Liver (tissue), 3 donors: ENCODE measurements around the gene UBL4B.

Source experiments
- ATF3 ChIP-seq: IDR thresholded peaks from 2 replicates; pipeline ENCODE4 v1.6.1; 2016; ENCODE audit warnings: antibody characterized with exemption
- CTCF ChIP-seq: fragments of 150-350 bp; IDR thresholded peaks from 2 replicates; pipeline ENCODE4 v1.5.1; 2017; ENCODE audit warnings: improper control_type of control experiment, low read depth, low read length; ENCODE audit not compliant: missing input control
- FOXA2 ChIP-seq: IDR thresholded peaks from 2 replicates; pipeline ENCODE4 v1.6.1; 2016; ENCODE audit warnings: antibody characterized with exemption
- GABPA ChIP-seq, 2 donors: IDR thresholded peaks in 1 of 2; conservative IDR thresholded peaks in 1 of 2; 2 replicates each; pipeline ENCODE4 v1.6.1; 2016; ENCODE audit warnings: antibody characterized with exemption in 2 of 2, mild to moderate bottlenecking in 1 of 2, moderate library complexity in 1 of 2
- HNF4A ChIP-seq, 2 donors: conservative IDR thresholded peaks; 2 replicates each; pipeline ENCODE4 v1.6.1; 2016; ENCODE audit warnings: antibody characterized with exemption in 2 of 2, mild to moderate bottlenecking in 2 of 2
- JUND ChIP-seq, 2 donors: IDR thresholded peaks; 2 replicates each; pipeline ENCODE4 v1.6.1; 2016; ENCODE audit warnings: antibody characterized with exemption in 2 of 2
- MAX ChIP-seq: IDR thresholded peaks from 2 replicates; pipeline ENCODE4 v1.6.1; 2016; ENCODE audit warnings: antibody characterized with exemption
- RAD21 ChIP-seq, 2 donors: IDR thresholded peaks; 2 replicates each; pipeline ENCODE4 v1.6.1; 2016; ENCODE audit warnings: antibody characterized with exemption in 2 of 2, mild to moderate bottlenecking in 2 of 2
- REST ChIP-seq: IDR thresholded peaks from 2 replicates; pipeline ENCODE4 v1.6.1; 2016; ENCODE audit warnings: antibody characterized with exemption, mild to moderate bottlenecking
- RXRA ChIP-seq, 2 donors: IDR thresholded peaks; 2 replicates each; pipeline ENCODE4 v1.6.1; 2017 to 2018; ENCODE audit warnings: antibody characterized with exemption in 2 of 2, mild to moderate bottlenecking in 1 of 2
- TAF1 ChIP-seq: conservative IDR thresholded peaks from 2 replicates; pipeline ENCODE4 v1.6.1; 2016; ENCODE audit warnings: antibody characterized with exemption, mild to moderate bottlenecking
- ZBTB33 ChIP-seq: IDR thresholded peaks from 2 replicates; pipeline ENCODE4 v1.6.1; 2016; ENCODE audit warnings: antibody characterized with exemption
- donor health status: healthy.
- donor health status: healthy.

GRCh38 chr1:110153407-110153950 lies 41.2 kb downstream of the UBL4B start:
- TF ChIP-seq CTCF: no peak
- no peak for TF ChIP-seq RAD21 (IDR thresholded peaks at IDR 0.05)
- TF ChIP-seq RXRA (IDR thresholded peaks at IDR 0.05): no peak
- no peak for TF ChIP-seq HNF4A (conservative IDR thresholded peaks at IDR 0.05)
- TF ChIP-seq ATF3: no peak
- no peak for TF ChIP-seq JUND (IDR thresholded peaks at IDR 0.05)
- no peak for TF ChIP-seq GABPA (IDR thresholded peaks at IDR 0.05 in 1 of 2, conservative IDR thresholded peaks at IDR 0.05 in 1 of 2)
- no peak for TF ChIP-seq ZBTB33
- TF ChIP-seq FOXA2: no peak
- no peak for TF ChIP-seq REST
- no peak for TF ChIP-seq TAF1
- no peak for TF ChIP-seq MAX
